NCI-H1417 (cell line): ENCODE data around the gene POU6F2.
"Not testable (repeated sequence)": the region's sequence is repeated elsewhere in the genome, so short reads cannot be mapped to it uniquely, and the experiment has no call there.

Experiments
- DNase-seq, 3 experiments: peaks; one replicate each; lab custom pipeline; 2025; lab: John Stamatoyannopoulos, UW

POU6F2 gene

DNA sequence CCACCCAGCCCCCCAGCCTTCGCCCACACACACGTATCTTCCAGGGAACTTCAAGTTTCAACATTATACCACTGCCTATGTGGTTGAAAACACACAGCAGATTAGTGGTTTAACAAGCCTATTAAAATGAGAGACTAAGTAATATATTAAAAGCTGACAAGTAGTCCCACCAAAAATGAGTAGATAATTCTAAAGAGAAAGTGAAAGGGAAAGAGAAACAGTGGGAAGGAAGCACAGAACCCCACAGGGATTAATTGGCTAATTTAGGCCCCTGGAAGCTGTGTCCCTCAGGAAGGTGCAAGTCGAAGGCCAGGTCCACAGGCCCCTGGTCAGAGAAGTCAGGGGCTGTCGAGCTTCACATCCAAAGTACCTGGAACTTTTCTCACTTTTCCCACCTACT is 378.0 kb downstream of the POU6F2 start:
- no peak for DNase-seq

DNA sequence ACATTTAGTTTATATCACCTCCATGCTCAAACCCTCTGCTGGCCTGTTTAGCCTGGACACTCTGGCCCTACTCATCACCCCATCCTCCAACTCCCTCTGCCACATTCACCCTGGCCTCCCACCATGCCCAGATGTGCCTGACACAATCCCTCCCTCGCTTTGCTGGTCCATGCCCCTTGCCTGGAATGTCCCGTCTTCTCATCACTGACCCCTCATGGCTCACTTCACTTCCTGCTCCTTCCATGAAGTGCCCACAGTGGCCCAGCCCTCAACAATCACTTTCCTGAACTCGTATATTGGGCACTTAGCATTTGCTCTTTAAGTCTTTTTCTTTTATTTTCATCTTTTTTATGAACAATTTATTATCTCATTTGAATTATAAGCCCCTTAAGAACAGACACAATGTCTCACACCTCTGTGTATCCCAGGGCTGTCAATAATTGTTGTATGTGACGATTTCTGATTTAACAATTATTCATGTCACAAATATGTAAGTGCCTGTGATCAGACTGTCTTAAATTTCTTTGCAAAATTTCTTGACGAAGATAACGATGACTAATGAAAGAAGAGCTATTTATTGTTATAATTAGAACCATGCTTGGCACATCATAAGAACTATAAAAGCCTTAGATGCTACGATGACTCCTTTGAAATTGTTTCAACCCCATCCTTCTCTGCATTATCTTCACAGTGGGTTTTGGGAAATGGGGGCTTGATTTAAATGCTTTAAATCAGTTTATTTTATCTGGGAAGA is 378.6 kb downstream of the POU6F2 start:
- no peak for DNase-seq

DNA sequence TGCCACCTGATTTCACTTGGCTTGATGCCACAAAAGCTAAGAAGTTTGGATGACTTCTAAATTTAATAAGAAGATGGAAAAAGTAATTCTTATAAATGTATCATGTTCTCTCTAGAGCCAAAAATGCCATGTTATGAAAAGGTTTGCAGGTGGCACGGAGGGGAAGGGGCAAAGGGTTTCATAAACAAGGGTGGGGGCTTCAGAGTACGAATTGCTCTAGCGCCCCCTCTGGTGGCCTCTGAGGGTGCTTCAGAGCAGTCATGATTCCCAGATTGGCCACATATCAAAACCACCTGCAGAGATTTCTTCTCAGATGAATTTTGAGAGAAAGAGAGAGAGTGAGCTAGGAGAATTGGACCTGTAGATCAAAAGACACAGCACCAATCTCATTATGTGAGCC is 379.9 kb downstream of the POU6F2 start:
- DNase-seq: peak in 1 of 3 experiments; percentile 4

DNA sequence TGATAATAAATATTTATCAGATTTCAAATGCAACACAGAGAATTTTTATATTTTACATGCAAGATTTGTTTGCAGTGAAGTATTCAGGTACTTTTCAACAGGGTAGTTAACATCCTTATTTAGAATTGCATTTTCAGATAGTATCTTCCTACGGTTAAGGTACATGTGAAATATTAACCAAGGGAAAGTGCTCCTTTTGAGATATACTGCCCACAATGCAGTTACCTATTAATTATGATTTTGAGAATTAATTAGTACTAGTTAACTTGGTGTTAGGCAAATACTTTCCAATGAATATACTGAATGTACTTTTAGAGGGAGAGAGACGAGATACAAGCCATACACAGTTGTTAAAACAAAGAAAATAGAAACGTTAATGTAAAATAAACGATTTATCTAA is 382.3 kb downstream of the POU6F2 start:
- DNase-seq: no peak

DNA sequence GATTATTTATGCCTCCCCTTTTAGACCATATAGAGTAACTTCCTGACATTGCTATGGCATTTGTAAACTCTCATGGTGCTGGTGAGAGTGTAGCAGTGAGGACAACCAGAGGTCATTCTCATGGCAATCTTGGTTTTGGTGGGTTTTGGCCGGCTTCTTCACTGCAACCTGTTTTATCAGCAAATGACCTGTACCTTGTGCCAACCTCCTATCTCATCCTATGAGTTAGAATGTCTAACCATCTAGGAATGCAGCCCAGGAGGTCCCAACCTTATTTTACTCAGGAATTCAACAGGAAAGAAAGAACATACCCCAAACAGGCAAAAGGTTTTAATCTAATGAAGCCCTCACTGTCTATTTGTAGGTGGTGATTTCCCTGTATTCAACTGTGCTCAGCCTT is 383.1 kb downstream of the POU6F2 start:
- DNase-seq: no peak

DNA sequence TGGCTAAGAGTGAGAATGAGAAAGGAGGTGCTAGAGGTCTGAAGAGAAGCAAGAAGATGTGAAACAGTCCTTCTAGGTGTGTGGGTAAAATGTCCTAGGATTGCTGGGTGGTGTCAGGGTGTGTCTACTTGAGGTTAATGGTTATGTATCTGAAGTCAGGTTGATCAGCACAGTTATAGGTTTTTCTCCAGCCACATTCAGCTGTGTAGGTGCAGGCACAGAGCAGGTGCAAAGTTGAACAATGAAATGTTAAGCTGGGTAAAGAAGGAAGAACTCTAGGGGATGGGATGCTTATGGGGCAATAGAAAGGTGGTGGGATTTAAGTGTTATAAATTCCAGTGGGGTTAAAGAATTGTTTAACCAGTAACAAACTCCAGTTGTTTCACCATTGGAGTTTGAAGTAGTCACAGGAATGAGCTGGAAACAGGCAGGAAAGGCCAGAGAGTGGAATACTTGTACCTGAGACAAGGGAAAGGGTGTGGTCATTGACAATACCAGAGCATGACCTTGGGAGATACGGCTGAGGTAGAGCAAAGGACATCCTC is 388.1 kb downstream of the POU6F2 start:
- no peak for DNase-seq

DNA sequence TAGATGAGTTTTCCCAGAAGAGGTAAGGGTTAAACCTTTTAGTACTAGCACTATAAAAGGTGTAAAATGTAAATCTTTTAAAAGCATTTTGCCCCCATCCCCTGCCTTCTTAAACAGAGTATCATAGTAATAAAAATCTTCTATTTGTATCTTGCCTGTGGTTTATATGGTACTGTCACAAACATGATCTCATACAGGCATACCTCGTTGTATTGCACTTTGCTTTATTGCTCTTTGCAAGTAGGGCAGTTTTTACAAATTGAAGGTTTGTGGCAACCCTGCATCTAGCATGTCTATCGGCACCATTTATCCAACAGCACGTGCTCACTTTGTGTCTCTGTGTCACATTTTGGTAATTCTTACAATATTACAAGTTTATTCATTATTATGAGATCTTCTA is 389.7 kb downstream of the POU6F2 start:
- no peak for DNase-seq

DNA sequence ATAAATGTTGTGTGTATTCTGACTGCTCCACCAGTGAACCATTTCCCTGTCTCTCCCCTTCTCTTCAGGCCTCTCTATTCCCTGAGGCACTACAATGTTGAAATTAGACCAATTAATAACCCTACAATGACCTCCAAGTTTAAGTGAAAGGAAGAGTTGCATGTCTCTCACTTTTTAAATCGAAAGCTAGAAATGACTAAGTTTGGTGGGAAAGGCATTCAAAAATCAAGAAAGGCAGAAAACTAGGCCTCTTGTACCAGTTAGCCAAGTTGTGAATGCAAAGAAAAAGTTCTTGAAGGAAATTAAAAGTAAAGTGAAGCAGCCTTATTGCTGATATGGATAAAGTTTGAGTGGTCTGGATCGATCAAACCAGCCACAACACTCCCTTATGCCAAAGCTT is 390.2 kb downstream of the POU6F2 start:
- DNase-seq: no peak

DNA sequence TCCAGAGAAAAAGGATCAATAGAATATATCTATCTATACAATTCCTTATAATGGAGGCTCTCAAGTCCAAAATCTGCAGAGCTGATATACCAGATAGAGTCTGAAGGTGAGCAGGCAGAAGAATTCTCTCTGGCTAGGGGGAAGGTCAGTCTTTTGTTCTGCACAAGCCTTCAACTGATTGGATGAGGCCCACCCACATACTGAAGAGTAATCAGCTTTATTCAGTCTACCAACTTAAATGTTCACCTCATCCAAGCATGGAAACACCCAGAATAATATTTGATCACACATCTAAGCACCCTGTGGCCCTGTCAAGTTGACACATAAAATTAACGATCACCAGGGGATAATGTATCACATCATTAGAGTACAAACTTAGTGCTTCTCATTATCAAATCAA is 394.7 kb downstream of the POU6F2 start:
- DNase-seq: no peak

DNA sequence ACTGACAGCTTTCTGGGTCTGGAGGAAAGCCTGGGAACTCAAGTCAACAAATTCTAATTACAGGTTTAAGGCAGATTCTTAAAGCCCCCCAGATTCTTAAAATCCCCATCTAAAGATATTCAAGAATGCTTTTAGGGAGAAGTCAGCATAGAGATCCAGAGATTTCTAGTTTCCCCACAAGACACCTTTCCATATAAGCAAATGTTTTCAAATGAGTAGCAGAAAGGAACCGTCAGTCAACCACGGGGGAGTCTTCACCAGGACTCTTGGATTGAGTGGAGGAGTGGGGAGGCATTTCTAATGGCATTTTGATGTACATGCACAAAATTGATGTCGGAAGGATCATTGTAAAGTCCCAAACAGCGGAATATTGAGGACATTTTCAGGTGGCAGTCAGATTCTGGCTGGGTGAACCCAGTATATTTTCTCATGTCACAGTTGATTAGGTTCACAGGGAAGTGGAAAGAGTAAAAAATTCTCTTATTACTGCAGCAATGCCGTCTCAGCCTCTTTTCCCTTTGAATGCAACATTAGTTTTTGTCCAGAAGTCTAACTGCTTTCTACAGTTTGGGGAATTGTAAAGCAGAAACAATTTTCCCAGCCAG is 396.8 kb downstream of the POU6F2 start:
- DNase-seq: no peak

DNA sequence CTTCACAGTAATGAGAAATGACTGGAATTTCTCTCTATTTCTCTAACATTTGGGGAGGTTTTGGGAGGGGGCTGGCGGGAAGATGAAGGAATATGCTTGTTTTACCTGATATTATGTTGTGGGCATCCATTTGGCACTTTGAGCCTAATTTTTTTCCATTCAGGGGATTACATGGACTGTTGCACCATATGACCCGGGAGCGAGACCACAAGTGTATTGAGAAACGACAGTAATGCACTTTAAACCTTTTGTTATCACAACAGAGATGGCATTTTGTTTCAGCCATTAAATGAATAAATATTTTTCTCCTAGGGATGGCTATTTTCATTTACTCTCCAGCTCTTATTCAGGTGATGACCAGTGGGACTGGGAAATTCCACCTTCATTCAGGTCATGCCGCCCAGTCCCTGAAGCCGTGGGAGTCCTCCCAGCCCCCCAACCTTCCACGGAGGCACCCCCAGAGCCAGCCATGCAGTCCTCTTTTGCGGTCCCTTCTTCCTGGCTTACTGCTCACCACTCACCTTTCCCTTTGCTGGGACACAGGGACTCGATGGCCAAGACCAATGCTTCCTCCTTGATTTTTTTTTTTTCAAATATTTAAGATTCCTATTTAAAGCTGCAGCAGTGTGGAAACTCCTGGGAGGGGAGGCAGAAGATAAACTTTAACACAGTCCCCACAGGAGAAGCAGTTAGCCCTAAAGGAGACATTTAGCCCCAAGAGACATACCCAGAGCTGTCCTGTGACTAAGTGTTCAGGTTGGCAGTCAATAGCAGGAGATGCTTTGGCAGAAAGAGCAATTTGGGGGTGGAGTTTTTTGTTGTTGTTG is 397.6 kb downstream of the POU6F2 start:
- DNase-seq: no peak

DNA sequence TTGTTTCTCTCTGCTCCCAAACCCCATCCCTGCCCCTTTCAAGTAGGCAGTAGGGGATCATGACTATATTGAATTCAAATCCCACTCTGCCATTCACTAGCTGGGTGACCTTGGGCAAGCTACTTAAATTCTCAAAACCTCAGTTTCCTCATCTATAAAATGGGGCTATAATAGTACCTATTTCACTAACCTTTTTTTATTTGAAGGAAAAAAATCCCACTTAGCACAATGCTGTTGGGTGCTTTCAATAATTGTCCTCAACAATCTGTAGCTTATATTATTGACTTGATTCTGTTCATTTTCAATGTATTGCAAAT is 398.1 kb downstream of the POU6F2 start:
- DNase-seq: no peak

DNA sequence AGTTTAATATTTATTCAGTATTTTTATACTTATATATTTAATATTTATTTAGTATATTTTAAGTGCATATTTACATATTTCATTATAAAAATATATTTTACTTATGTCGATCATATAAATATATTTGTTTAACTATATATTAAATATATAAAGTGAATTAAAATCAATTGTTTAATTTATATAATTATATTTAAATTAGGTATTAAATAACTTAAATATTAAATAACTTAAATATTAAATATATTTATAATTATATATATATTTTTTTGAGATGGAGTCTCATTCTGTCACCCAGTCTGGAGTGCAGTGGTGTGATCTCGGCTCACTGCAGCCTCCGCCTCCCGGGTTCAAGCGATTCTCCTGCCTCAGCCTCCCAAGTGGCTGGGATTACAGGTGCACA is 399.2 kb downstream of the POU6F2 start:
- DNase-seq: not testable (repeated sequence)

DNA sequence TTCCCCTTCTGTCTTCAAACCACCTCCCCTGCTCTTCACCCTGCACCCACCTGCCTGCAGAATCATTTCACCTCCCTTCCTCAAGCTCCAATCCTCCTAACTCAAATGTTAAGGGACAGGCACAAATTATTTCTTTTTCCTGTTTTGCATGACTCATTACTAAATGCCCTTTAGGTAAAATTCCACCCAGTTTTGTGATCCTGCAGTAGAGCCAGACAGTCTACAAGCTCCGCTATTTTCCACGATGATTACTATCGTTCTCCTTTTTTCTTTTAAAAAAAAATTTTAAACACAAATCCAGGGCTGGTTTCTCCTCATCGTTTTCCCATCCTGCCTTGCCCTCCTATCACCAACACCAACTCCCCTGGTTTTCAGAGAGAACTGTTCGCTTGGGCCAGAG is 401.7 kb downstream of the POU6F2 start:
- DNase-seq: no peak

DNA sequence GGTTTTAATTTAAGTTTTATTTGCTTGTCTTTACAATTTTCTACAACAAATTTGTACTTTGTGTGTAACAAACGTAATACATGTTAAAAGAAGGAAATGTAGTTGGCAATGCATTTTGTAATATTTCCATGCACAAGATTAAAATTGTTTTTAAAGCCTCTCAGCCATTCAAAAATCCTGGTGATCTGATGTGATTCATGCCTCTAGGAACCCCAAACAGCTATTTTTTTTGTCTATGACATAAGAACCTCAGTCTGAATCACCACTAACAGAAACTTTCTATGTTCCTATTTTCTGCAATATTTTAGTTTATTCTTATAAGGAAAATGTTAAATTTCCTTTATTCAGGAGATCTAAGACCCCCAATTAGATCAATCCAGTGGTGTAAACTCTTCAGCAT is 405.4 kb downstream of the POU6F2 start:
- DNase-seq: no peak

DNA sequence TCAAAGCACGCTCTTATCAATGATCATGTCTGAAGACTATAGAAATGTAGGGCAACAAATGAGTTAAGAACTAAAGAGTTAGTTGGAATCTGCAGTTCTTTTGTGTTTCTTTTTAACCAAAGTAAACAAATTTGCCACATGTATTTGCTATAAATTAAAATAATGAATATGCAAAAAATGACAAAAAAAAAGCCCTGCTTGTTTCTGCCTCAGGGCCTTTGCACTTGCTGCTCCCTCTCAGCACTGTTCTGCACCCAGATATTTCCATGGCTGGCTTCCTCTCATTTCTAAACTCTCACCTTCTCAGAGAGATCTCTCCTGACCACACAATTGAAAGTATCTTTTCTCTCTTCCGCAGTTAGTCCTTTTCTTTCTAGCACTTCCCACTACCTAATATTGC is 406.7 kb downstream of the POU6F2 start:
- DNase-seq: no peak

DNA sequence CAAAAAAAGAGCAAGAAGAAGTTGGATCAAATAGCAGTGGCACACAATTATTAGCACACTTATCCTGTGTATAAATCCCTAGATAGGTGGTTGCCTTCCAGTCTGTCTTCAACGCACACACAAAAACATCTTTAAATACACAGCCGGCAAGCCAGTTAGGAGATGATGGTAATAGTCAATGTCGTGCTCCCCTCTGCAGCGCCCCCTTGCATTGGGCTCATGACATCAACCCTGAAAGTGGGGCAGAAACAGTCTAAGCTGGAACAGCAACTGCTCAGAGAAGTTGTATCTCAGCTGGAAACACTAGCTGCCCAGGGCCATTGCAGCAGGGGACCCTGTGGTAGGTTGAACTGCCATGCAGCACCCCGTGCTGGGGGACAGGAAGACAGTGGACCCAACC is 409.0 kb downstream of the POU6F2 start:
- DNase-seq: no peak

DNA sequence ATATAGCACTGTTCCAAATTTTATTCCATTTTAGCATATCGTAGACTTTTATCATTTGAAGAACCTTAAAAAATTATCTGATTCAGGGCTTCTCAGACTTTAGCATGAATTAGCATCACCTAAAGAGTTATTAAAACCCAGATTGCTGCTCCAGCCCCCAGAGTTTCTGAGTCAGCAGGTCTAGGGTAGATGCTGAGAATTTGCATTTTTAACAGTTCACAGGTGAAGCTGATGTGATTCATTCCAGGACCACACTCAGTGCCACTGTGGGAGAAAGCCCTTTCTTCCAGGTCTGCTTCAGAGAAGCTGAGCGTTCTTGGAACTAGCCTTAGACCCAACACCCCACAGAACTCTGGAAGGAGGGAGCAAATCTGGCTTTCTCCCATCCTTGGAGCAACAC is 414.4 kb downstream of the POU6F2 start:
- no peak for DNase-seq

DNA sequence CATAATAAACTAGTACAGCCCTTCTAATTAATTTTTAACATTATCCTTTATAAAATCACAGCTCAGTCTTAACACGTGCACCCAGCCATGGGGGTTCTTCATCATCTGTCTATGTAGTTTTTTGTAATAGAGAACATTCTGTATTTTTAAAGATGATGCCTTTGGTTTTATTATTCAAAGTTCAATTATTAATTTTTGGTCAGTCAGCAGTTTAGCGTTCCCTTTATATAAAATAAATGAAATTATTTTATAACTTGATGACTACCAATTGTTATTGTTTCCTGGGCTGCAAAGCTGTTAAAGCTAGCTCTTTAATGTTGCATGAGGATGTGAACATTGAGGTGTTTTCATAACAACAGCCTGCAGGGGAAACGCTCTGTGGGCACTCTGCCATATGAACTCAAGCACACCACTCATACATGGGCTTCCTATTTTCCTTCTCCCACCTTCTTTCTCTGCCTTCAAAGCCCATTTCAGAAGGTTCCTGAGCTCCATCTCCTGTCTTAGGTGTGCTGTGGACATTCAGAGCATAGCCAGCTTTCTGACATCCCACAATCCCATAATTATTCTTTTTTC is 416.5 kb downstream of the POU6F2 start:
- peak in 1 of 3 experiments; percentile 21 for DNase-seq

DNA sequence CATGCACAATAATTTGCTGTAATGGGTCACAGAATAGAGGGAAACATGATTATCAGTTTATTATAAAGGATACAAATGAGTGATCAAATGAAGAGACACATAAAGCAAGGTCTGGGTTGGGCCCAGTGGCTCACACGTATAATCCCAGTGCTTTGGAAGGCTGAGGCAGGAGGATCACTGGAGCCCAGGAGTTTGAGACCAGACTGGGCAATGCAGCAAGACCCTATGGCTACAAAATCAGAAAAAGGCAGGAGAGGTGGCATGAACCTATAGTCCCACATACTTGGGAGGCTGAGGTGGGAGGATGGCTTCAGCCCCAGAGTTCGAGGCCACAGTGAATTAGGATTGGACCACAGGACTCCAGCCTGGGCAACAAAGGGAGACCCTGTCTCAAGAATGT is 421.7 kb downstream of the POU6F2 start:
- no peak for DNase-seq

DNA sequence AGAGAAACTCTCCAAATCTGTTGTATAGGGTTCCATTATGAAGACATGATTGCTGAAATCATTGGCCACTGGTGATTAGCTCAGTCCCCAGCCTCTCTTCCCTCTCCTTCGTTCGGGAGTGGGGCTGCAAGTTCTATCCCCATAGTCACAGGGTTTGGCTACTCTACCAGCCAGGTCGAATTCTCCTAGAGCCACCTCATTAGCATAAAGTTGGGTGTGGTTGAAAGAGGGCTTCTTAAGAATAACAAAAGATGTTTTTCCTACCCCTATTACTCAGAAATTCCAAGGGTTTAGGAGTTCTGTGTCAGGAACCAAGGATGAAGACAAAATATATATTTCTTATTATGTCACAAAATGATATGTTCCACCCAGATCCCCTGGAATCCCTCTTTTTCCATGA is 422.3 kb downstream of the POU6F2 start:
- DNase-seq: no peak

DNA sequence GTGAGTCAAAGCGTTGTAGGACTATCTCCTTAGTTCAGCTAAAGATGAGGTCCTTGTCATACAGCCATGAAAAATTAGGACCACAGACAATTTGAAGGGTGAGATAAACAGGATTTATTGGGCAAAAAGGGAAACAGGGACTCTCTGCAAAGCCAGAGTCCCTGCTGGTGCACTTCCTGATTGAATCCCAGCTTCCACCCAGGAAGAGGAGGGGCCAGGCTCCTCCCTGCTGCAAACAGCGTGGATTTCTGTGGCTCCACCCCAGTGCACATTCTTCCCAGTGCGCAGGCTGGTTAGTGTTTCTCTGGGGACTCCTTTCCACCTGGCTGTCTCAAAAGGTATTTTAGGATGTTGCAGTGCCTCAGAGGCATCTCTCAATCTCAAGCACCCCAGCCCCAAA is 423.1 kb downstream of the POU6F2 start:
- DNase-seq: no peak

DNA sequence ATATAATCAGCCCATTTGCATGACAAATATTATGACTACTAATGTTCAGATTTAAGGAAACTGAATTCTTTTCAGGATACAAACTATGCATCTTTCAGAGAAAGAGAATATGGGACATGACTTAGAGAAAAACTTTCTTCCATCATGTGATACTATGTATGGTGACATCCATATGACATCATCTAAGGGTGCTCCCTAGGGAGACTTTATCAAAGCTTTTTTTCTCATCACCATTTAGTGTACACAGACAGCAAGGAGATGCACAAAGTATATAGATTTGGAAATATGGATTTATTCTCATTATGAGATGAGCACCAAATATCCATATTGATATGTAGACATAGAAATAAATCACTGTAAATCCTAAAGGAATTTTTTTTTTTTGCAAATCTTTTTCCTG is 424.3 kb downstream of the POU6F2 start:
- DNase-seq: no peak
